NCI-H82 treated with DMSO at 0.1 percent for 48 hours (cell line): Measurements from ENCODE around the gene CALR3.
"Not testable (repeated sequence)": the region's sequence is repeated elsewhere in the genome, so short reads cannot be mapped to it uniquely, and the experiment has no call there.

Source experiments
- DNase-seq: peaks from one replicate; lab custom pipeline; 2025; ENCODE audit not compliant: unreplicated experiment; lab: John Stamatoyannopoulos, UW

Gene CALR3

GRCh38 chr19:16524991-16525734 is 29.2 kb upstream of the CALR3 start:
- no peak for DNase-seq

GRCh38 chr19:16522559-16523377 is 26.8 kb upstream of the CALR3 start:
- no peak for DNase-seq

- no peak for DNase-seq
Measured at GRCh38 chr19:16521715-16522289, 25.8 kb upstream of the CALR3 start.

GRCh38 chr19:16520986-16521624 is 25.1 kb upstream of the CALR3 start:
- no peak for DNase-seq

GRCh38 chr19:16520074-16520973 is 24.4 kb upstream of the CALR3 start:
- no peak for DNase-seq

- no peak for DNase-seq
Measured at GRCh38 chr19:16519230-16519687, 23.3 kb upstream of the CALR3 start.

GRCh38 chr19:16518483-16519229 is 22.7 kb upstream of the CALR3 start:
- DNase-seq: no peak

GRCh38 chr19:16518061-16518460 is 22.1 kb upstream of the CALR3 start:
- DNase-seq: no peak

GRCh38 chr19:16516923-16517610 is 21.1 kb upstream of the CALR3 start:
- no peak for DNase-seq

GRCh38 chr19:16516381-16516780 is 20.4 kb upstream of the CALR3 start:
- no peak for DNase-seq

- no peak for DNase-seq
Measured at GRCh38 chr19:16514383-16515019, 18.5 kb upstream of the CALR3 start.

GRCh38 chr19:16512611-16513010 is 16.6 kb upstream of the CALR3 start:
- not testable (repeated sequence) for DNase-seq

- no peak for DNase-seq
Measured at GRCh38 chr19:16509141-16510061, 13.4 kb upstream of the CALR3 start.

GRCh38 chr19:16508546-16508945 is 12.6 kb upstream of the CALR3 start:
- no peak for DNase-seq

GRCh38 chr19:16506961-16507360 is 11.0 kb upstream of the CALR3 start:
- DNase-seq: no peak

GRCh38 chr19:16506161-16506560 is 10.2 kb upstream of the CALR3 start:
- not testable (repeated sequence) for DNase-seq

- no peak for DNase-seq
Measured at GRCh38 chr19:16504271-16504670, 8.3 kb upstream of the CALR3 start.

- no peak for DNase-seq
Measured at GRCh38 chr19:16497837-16498236, 1.9 kb upstream of the CALR3 start.
